HG03520 (cell line): Measurements from ENCODE around the gene ATP2B3.

ENCODE experiments used
- ATAC-seq: cut with Tn5 transposase; IDR thresholded peaks from one replicate; pipeline ENCODE4 v1.9.1; 2021; ENCODE audit warnings: mild to moderate bottlenecking, moderate library complexity; ENCODE audit not compliant: unreplicated experiment

ATP2B3 gene

DNA sequence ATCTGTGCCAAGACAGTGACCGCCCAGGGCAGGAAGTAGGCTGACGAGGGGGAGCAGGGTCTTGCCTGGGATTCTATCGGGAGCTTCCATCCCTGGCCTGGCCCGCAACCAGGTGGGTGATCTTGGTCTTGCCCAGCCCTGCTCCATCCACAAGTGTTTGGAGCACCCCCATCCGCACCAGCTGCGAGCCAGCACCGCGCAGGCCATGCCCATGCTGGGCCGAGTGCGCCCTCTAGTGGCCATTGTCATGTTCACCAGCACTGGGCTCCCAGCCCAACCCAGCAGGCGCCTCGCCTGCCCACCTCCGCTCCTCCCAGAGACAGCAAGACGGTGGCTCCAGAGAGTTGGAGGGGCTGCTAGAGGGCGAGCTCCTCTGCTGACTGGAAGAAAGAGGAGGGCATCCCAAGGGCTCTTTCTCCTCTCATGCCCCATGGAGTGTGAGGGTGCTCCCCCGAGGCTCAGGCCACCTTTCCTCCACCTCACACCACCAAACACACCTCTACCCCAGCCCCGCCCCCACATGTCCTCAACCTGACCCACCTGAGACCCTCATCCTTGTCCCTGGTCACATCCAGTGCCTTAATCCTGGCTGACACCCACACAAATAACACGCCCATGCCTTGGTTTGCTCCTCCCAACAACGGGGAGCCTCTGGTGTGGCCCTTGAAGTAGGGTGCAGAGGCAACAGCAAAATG, 9.8 kb upstream of the ATP2B3 start:
- ATAC-seq = peak; percentile 81

DNA sequence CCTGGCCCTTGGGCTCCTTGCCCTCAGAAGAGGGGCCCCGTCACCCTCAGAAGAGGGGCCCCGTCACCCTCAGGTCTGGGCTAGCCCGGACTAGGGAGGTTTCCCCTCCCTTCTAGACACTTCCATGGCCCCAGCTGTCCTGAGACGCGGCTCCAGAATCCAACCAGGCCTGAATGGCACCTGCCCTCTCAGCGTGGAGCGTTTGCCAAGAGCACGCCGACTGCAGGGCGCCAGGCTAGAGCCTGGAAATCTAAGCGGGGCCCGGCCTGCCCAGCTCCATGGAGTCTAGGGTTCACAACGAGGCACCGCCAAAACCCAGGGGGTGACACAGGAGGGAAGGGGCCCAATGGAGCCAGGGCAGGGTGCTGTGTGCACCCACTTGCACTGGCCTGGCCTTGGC, 7.8 kb upstream of the ATP2B3 start:
- ATAC-seq = no peak

DNA sequence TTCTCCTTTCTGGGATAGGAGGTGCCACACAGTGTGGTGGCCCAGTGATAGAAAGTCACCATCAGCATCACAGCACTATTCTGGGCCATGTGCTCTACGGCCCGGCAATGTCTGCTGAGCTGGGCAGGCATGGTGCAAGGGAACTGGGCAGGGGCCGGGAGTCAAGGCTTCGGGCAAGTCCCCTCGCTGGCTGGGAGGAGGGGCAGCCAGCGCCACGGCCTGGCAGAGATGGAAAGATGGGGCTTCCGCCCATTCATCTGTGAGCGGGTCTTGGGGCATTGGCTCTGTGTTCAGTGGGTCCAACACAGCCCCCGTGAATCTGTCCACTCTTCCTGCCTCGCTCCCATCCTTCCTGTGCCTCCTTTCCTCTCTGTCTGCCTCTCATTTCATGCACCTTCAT, 7.1 kb upstream of the ATP2B3 start:
- no peak for ATAC-seq

DNA sequence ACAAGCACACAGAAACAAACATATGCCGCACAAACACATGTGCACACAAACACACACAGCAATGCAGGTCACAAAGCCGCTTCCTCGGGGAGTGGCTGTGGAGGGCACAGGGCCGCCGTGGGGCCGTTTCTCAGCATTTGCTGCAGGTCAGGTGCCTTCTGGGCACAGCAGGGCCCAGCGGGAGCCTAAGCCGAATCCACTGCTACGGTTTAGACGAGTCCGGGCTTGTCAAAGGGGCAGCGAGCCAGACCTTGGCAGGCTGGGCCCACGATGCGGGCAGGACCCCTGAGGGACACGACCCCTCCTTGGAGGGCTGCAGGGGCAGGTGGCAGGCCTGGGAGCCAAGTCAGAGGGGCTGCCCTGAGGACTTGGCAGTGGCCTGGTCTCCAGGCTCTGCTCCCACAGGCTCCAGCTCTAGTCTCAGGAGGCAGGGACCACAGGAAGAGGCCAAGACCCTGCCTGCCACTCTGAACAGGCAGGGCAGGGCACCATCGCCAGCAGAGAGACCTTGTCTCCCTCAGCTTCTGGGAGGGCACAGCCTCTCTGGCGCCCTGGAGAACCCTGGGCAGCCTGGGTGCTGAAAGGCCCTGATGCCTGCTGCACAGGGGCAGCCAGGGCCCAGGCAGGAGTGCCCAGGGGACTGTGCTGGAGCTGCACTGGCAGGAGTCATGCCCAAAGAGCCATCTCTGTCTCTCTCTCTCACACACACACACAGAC, 5.5 kb upstream of the ATP2B3 start:
- no peak for ATAC-seq

DNA sequence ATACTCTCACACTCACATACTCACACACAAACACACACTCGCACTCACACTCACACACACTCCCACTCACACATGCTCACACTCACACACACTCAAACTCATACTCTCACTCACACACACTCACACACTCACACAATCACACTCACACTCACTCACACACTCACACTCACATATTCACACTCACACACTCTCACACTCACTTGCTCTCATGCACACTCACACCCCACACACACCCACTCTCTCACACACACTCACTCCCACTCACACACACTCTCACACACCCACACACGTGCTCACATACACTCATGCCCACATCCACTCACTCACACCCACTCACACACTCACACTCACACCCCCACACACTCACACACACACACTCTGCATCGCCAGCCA, 4.9 kb upstream of the ATP2B3 start:
- ATAC-seq = no peak

DNA sequence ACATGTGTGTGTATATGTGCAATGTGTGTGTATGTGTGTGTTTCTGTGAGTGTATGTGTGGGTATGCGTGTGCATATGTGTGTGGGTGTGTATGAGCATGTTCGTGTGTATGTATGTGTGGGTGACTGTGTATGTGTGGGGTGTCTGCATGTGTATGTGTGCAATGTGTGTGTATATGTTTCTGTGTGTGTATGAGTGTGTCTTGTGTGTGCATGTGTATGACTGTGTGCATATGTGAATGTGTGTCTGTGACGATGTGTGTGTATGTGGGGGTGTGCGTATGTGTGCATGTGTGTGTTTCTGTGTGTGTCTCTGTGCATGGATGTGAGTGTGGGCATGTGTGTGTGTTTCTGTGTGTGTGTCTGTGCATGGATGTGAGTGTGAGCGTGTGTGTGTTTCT, 4.2 kb upstream of the ATP2B3 start:
- no peak for ATAC-seq

DNA sequence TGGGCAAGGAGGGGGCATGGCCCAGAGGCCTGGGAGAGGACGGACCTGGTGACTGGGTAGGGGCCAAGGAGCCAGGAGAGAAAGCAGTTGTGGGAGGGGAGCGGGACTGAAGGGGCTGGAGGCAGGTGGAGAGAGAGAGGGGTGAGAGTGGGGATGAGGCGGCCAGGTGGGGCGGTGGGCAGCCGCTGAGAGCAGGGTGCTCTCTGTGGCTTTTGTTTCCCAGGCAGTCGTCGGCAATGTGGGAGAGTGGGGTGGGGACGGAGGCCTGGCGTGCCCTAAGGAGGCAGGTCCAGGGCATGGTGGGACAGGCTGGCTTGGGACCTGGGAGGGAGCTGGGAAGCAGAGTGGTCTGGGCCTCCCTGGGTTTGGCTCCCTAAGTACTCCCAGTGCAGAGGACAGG, 3.2 kb upstream of the ATP2B3 start:
- ATAC-seq = no peak

DNA sequence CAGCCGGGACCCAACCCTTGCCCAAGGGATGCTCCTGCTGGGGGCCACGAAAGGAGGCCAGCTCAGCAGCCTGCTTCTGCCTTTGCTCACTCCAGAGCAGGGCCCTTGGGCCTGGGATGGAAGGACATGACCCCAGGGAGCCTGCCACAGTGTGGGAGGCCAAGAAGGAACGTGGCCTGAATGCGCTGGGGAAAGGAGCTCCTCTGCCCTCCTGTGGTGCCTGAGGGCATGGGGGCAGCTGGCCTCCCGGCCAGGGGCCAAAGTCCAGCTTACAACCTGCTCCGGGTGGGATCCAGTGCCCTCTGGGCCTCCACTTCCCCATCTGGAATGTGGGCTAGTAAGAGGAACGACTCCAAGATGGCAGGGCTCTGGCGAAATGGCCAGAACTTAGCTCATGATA, 2.0 kb upstream of the ATP2B3 start:
- ATAC-seq = no peak

DNA sequence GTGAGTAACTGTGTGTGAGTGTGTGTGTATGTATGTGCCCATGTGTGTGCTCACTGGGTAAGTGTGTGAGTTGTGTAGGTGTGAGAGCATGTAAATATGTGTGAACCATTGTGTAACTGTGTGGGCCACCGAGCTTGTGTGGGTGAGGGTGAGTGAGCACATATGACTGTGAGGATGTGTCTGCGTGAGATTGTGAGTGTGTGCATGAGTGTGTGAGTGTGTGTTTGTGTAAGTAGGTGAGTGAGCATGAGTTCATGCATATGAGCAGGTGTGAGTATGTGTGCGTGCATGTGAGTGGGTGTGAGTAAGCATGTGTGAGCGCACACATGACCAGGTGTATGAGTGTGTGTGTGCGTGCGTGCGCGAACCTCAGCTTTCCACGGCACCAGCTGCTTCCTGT, 1.4 kb upstream of the ATP2B3 start:
- no peak for ATAC-seq

DNA sequence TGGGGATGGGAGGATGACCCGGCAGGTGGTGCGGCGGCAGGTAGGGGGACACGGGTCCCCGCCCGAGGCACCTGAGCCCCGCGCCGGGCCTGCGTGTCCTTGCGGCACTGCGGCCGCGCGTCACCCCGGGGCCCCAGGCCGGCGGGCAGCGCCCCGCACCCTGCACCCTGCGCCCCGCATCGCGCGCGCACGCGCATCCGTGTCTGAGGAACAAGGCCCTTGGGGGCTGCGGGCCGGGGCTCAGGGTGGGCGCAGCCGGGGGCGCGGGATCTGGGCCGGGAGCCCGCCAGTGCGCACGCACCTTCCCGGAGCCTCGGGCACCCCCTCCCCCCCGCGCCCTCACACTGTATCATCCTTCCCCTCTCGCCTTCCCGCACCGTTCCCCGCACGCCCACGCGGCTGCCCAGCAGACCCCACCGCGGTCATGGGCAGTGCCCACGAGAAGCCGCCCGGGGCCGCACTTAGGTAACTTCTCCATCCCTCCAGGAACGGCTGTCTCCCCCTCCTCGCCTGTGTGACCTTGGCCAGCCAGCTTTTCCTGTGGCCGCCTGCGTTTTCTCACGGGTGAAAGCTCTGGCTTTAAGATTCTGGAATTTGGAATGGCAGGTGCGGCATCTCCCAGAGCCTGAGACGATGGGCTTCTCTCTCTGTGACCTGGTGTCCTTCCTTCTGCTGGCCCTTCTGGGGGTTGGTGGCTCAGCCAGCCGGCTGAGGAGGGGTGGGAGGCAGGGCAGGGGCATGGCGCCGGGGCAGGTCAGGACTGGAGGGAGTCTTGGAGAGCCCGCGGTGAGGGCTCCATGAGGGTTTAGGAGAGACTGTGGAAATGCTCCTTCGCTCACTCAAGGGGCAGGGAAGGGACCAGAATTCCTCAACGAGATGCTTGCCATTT, 748 bp downstream of the ATP2B3 start:
- no peak for ATAC-seq

DNA sequence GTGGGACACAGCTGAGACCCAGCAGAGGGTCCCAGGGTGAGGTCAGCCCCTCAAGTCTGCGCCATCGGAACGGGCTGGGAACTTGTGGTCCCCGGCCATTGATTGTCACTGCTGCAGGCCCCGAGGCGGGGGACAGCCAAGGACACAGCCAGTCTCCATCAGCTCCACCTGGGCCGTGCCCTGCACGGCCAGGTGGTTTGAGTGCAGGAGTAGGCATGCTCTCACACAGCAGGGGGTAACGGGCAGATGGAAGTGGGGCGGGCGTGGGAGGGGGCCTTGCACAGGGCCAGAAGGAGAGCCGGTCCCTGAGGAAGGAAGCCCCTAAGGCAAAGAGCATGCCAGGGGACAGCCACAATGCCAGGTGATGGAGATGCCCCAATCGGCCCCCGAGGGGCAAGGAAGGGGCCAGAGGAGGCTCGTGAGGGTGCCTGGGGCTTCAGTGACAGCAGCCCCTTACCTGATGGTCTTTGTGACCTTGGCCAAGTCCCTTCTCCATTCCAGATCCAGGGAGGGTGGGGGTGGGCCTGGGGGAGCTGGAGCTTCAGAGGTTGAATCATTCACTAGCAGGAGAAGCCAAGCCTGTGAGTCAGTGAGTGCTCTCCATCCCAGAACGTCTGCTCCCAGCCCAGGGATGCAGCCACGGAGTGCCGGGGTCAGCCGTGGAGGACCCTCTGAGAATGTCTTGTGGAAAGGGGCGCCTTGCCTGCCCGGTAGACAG, 2.3 kb downstream of the ATP2B3 start:
- ATAC-seq = no peak

DNA sequence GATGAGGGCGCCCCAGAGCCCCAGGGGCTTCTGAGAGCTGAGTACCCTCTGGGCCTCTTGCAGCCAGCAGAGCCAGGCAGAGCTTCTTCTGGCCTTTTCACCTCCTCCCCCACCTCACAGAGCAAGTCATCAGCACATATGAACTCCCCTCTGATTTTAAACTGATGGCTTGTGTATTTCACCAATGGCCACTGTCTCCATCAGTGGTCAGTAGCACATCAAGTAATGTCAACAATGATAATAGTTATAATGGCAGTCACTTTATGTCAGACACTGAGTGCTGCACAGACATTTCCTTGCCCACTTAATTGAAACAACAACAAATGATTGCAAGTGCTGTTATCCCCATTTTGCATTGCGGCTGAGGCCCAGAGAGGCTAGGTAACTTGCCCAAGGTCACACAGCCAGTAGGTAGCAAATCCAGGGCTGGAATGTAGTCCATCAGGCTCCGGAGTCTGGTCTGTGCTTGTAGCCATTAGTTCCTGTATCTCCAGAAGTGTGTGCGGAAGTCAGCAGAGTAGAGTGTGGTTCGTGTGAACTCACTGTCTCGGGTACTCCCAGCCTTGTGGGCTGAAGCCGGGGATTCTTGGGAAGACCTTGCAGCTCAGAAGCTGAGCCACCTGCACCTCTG, 3.0 kb downstream of the ATP2B3 start:
- no peak for ATAC-seq

DNA sequence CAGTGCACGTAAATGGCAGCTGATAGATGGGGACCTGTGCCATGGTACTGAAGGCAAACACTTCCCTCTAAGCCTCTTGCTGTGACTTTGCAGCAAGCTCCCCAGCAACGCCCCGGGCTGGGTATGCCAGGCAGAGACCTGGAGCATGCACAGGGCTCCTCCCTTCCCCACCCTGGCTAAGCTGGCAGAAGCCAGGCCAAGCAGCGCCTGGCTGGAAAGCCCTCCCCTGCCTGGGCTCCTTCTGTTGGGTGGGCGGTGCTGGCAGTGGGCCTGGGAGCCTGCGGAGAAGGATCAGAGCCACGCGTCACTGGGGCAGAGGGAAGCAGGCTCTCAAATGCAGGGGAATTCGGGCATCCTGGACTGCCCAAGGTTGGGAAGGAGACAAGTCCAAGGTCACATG, 3.6 kb downstream of the ATP2B3 start:
- ATAC-seq = no peak

DNA sequence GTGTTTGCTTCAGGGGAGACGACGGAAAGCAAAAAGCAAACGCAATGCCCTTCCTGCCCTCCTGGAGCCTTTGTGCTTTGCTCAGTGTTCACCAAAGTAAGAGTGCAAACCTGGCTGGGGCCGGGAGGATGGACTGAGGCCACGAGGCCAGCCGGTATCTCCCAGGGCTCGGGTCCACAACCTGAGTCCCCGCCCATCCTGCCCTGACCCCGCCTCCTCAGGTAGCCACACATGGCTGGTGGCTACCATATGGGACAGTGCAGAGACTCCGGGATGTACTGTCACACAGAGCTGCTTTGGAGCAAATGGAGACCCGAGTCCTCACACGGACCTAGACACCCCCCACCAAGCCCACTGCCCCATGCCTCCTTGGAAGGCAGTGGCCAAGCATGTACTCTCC, 4.8 kb downstream of the ATP2B3 start:
- no peak for ATAC-seq

DNA sequence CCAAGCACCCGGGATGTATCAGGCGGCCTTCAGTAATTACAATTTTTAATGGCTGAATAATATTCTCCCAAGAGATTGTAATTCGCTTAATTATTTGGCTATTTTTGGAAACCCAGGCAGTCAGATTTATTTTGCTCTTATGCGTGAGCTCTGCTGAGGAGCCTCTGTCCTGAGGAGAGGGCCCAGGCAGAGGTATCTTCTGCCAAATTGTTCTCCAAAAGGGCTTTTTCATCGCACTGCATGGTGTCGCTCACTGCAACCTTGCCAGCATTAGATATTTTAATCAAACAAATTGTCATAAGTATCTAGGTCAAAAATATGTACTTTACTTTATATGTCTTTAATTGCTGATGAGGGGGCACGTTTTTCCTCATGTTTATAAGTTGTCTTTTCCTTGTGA, 5.8 kb downstream of the ATP2B3 start:
- ATAC-seq = no peak

DNA sequence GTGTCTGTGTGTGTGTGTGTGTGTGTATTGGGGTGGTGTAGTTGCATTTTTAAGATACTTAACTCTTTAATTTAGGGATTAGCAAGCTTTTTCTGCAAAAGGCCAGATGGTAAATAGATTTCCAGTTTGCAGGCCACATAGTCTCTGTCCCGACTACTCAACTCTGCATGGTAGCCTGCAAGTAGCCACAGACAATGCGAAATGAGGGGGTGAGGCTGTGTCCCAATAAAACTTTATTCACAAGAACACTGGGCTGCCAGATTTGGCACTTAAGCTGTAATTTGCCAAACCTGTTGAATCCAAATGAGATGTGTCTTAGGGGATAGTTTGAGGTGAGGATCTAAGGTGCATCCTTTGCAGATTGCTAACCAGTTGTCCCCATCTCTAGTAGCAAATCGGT, 6.8 kb downstream of the ATP2B3 start:
- no peak for ATAC-seq

DNA sequence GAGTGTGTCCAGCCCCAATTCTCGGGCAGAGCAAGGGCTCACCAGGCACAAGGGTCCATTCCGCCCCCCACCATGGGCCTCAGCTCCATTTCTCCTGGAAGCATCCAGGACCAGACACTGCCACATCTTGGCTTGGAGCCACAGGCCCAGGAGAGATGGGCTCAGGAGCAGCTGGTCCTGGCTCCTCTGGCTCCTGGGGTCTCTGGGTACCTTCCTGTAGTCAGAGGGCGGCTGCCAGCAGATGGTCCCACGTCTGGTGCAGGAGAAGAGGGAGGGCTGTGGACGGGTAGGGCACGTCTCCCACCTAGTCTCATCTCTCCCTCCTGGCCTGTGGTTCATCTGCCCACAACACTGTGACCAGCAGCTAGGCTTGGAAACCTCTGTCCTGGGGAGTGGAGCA, 8.0 kb downstream of the ATP2B3 start:
- ATAC-seq = no peak

DNA sequence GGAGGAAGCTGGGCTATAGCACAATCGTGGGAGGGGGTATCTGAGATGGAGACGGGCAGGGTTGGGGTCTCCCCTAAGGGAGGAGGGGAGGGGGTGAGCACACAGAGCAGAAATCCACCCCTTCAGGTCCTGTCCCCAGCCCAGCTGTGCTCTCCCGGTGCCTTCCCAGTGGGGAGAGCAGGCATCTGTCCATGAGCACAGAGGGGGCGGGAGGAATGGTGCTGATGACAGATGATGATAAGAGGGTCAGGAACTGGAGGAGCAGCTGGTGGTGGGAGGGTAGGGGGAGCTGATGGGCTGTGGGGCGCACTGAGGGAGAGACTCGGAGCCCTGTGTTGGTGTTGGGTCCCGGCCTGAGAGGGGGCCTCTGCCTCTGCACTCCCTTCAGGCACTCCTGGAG, 8.6 kb downstream of the ATP2B3 start:
- ATAC-seq = no peak

DNA sequence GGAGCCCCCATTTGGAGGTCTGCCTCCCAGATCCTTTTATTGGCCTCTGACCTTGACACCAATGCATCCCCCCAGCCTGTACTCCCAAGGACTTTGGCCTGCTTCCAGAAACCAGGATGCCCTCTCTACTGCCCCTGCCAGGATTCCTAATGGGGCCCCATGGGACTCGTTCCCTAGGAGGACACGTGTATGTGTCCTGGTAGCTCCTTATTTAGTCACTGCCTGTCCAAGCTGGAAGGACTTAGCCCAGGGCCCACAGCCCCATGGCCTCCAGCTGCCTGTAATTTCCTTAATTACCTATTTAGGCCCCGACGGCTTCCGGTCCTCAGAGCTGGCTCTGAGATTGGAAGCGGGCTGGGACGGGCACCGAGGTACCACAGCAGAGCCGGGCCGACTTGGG, 9.4 kb downstream of the ATP2B3 start:
- ATAC-seq = no peak

DNA sequence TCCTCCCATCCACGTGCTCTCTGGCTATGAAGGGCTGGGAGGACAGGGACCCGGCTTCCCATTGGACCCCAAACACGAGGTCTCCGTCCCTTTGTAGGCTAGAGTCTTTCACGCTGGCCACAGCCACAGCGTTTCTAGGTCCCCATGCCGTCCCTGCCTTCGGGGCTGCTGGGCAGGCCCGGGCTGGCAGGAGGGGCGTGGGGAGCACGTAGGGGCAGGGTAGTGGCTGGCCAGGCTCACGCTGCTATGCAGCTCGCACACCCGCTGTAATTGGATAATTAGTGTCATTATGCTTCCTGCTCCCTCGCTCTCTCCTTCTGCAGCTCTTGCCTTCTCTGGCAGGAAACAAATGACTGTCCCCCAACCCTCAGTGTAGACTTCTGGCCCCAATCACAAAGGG, 9.8 kb downstream of the ATP2B3 start:
- ATAC-seq = no peak
